ENCODE data around the gene INSC. TPM values are rescaled to one million over a fixed set of nuclear protein-coding genes. Genes with fewer than 3 reads are reported as not detected.

Gene INSC
- total and polyA plus RNA-seq, 2 of the 8 experiments (the other 6 are each of a cell fraction or from before 2014, with no cell fraction given), result 0.58 to 0.59 TPM

DNA sequence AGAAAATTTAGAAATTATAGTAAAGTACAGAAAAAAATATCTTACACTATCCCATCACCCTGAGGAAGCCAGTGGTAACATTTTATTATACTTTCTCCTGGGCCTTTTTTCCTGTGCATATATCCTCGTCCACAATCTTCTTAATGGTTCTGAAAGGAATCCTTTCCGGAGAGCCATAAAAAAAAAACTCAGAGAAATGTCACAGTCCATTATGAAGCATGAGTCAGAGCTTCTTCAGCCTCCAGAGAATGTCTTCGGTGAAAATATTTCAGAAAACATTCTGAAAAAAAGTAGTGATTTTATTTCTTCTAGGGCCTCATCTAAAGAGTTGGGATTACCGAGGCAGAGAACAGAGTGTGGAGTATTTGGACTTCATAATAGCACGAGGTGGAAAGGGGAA, 163.4 kb downstream of the INSC start:
- H2BK15ac ChIP-seq (ENCODE audit: low read length), result no peak overlapping the region
- no peak overlapping the region for H3K56ac ChIP-seq (replicated peaks; ENCODE audit: insufficient read length, low read depth, low read length)
- no peak overlapping the region for H3K14ac ChIP-seq (ENCODE audit: insufficient read length)
- no peak overlapping the region for H2BK12ac ChIP-seq (ENCODE audit: low read depth, low read length)
- no peak overlapping the region for H2AFZ ChIP-seq (ENCODE audit: low read length)
- POLR2A ChIA-PET (ENCODE audit: partially characterized antibody), result no interaction called here
- H3K79me2 ChIP-seq (ENCODE audit: control insufficient read depth in 1 of 2, insufficient read depth in 2 of 2, low read length in 2 of 2), result no peaks in the 10 kb centered on the region
- H3K18ac ChIP-seq (ENCODE audit: extremely low read depth, low read length), result no peak overlapping the region
- no peak overlapping the region for H2BK5ac ChIP-seq (ENCODE audit: low read depth, low read length)
- H3K23me2 ChIP-seq (ENCODE audit: low read depth, low read length), result no peaks in the 10 kb centered on the region; the same call in 1 of the 2 replicates
- H3K4ac ChIP-seq (replicated peaks; ENCODE audit: insufficient read length, low read depth, low read length), result no peak overlapping the region
- H2BK20ac ChIP-seq (ENCODE audit: low read length), result no peak overlapping the region
- no peaks in the 10 kb centered on the region for H3K4me1 ChIP-seq (replicated peaks in 1 of 4; ENCODE audit: control insufficient read depth in 3 of 4, insufficient read depth in 4 of 4, low read length in 3 of 4)
- CTCF ChIA-PET (ENCODE audit: partially characterized antibody), result interaction anchor here (0.8 to 1.9 kb wide), 3 partner anchors 10 to 49 kb away, joined by 3 to 10 read pairs (median 3); no protein-coding TSS in a partner anchor
- no peak overlapping the region for H4K5ac ChIP-seq (ENCODE audit: insufficient read length, low read depth, low read length)
- TF ChIP-seq SP2 (IDR thresholded peaks at IDR 0.05; ENCODE audit: low read length) (no peak), KDM1A (IDR thresholded peaks at IDR 0.05; ENCODE audit: borderline replicate concordance, low read length) (no peak), USF2 (IDR thresholded peaks at IDR 0.05; ENCODE audit: low read length) (no peak), HDAC2 (IDR thresholded peaks at IDR 0.05; ENCODE audit: borderline replicate concordance in 1 of 2, low read depth in 2 of 2, low read length in 2 of 2) (no peak), TBP (IDR thresholded peaks at IDR 0.05; ENCODE audit: low read depth, low read length) (no peak), SUZ12 (IDR thresholded peaks at IDR 0.05; ENCODE audit: low read length) (no peak), PHF8 (conservative IDR thresholded peaks at IDR 0.05; ENCODE audit: low read depth, low read length) (no peak)
- no peak for FAIRE-seq
- no peak overlapping the region for H2BK120ac ChIP-seq (replicated peaks; ENCODE audit: low read depth, low read length)
- DNase-seq (ENCODE audit: low read depth in 1 of 2, low spot score in 2 of 2), result no peak
- no peak overlapping the region for H3K4me2 ChIP-seq (ENCODE audit: insufficient read depth in 1 of 2, low read depth in 2 of 2, low read length in 2 of 2)
- no peak overlapping the region for H3K27ac ChIP-seq (ENCODE audit: low read depth, low read length)
- no peak overlapping the region for H3K4me3 ChIP-seq (ENCODE audit: extremely low read depth in 1 of 4, insufficient read depth in 2 of 4, low read depth in 3 of 4, low read length in 4 of 4)
- H3K27me3 ChIP-seq (replicated peaks in 1 of 4; ENCODE audit: control insufficient read depth in 3 of 4, extremely low read depth in 1 of 4, insufficient read depth in 3 of 4, low read length in 3 of 4), result no peaks in the 10 kb centered on the region
- no peak overlapping the region for H3K9ac ChIP-seq (replicated peaks in 1 of 4; ENCODE audit: extremely low read depth in 1 of 4, low read depth in 3 of 4, low read length in 3 of 4)
- no peaks in the 10 kb centered on the region for H3K36me3 ChIP-seq (ENCODE audit: control insufficient read depth in 2 of 4, insufficient read depth in 4 of 4, low read length in 3 of 4)
- 91% methylated on average over 5 of the region's 5 CpGs; no CpG with 5 or more reads in 1 of the 2 experiments for WGBS, 2 experiments (ENCODE audit: extremely low coverage in 1 of 2, insufficient coverage in 1 of 2, insufficient read length in 1 of 2, insufficient replicate concordance in 2 of 2, low coverage in 1 of 2, low lambda C conversion rate in 2 of 2, missing lambda C conversion rate in 1 of 2)
- H4K20me1 ChIP-seq (replicated peaks in 1 of 2; ENCODE audit: control insufficient read depth in 1 of 2, insufficient read depth in 2 of 2, low read length in 2 of 2), result no peaks in the 10 kb centered on the region
- no peak overlapping the region for H4K8ac ChIP-seq (ENCODE audit: extremely low read depth, insufficient read depth, low read length)
- no peaks in the 10 kb centered on the region for H3K79me1 ChIP-seq (ENCODE audit: low read depth, low read length)
- H2AK5ac ChIP-seq (ENCODE audit: low read depth, low read length), result no peak overlapping the region
- no peak overlapping the region for H4K91ac ChIP-seq (replicated peaks; ENCODE audit: insufficient read length, low read length)
- no peaks in the 10 kb centered on the region for H3K9me3 ChIP-seq (ENCODE audit: insufficient read depth in 2 of 2, low read depth in 1 of 2, low read length in 1 of 2)
- H3K23ac ChIP-seq (ENCODE audit: insufficient read length), result no peak overlapping the region
